Right hindlimb (tissue), 1 donor: ENCODE results near the gene EML1.

Experiments
- DNase-seq: peaks from one replicate; pipeline ENCODE4 v3.0.0-alpha.2; 2018

EML1 gene

GRCh38 chr14:99756796-99757195 lies 36.4 kb upstream of the EML1 start:
- peak; percentile 12 for DNase-seq

- peak; percentile 4 for DNase-seq
Observed at GRCh38 chr14:99757331-99758070, 35.7 kb upstream of the EML1 start.

- DNase-seq, result peak; percentile 78
Observed at GRCh38 chr14:99758121-99758821, 34.9 kb upstream of the EML1 start.

DNA sequence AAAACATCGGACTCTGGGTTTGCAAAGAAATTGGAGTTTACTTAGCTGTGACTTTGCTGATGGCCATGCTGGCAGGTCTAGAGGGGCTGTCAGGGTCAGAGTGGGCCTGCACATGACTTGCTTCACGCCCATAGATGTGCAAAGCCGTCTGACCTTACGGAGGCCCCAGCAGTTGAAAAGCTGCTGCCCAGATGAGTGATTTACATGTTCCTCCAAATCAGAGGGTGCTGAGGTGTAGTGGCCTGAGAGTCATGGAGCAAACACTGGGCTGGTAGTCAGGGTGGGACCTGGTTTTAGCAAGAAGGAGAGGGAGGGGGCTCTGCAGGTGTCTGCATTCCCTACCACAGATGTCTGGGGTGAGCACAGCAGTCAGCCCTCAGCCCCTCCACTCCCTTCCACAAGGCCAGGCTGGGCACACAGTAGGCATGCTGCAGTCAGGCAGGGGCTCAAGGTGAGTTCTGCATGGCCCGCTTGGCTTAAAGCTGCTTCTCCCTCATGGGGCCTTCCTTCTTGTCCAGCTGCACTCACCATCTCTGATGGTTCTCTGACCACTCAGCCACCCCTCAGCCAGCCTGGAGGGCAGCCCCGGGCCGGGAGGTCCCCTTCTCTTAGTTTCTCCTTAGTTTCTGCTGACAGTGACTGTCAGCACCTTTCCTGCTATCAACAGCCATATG lies 34.2 kb upstream of the EML1 start:
- DNase-seq, result peak; percentile 21

- DNase-seq, result no peak
Observed at GRCh38 chr14:99759546-99759925, 33.7 kb upstream of the EML1 start.

DNA sequence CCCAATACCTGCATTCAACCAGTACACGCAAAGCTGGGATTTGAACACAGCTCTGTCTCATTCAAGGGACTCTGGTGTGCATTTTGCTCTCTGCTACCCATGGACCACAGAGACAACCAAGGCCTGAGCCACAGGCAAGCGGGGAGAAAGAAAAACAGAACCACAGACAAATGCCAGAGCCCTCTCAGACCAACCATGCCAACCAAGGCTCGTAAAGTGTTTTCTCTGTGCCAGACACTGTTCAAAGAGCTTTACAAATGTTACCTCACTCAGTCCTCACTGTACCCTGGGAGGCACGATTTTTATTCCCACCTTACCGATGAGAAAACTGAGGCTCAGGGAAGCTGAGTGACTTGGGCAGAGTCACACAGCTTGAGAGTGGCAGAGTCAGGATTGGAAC lies 32.4 kb upstream of the EML1 start:
- peak; percentile 5 for DNase-seq

- peak; percentile 4 for DNase-seq
Observed at GRCh38 chr14:99762911-99763310, 30.3 kb upstream of the EML1 start.

GRCh38 chr14:99763527-99764221 lies 29.5 kb upstream of the EML1 start:
- DNase-seq, result peak; percentile 8

DNA sequence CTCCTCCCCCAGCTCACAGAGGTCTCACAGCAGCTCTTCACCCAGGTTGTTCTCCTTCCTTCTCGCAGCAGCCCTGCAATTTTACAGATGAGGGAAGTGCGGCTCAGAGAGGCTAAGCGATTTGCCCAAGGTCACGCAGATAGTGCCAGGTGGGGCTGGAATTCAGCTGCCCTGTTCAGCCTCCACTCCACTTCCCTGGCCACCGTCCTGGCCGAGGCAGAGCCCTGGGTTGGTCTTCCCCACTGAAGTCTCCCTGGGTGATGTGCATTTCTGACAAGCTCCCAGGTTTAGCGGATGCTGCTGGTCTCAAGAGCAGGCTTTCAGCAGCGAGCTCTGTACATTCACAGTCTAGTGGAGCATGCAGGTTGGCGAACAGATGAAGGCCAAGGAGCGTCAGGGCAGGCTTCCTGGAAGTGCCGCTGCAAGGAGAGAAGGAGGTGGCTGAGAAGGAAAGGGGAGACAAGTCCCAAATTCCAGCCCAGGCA lies 28.9 kb upstream of the EML1 start:
- peak; percentile 14 for DNase-seq

GRCh38 chr14:99768381-99768780 lies 24.8 kb upstream of the EML1 start:
- peak; percentile 48 for DNase-seq

- peak; percentile 10 for DNase-seq
Observed at GRCh38 chr14:99769123-99769522, 24.1 kb upstream of the EML1 start.

- DNase-seq, result peak; percentile 7
Observed at GRCh38 chr14:99769799-99770198, 23.4 kb upstream of the EML1 start.

- peak; percentile 23 for DNase-seq
Observed at GRCh38 chr14:99772371-99773283, 20.6 kb upstream of the EML1 start.

GRCh38 chr14:99773521-99774497 lies 19.4 kb upstream of the EML1 start:
- no peak for DNase-seq

GRCh38 chr14:99774556-99775307 lies 18.5 kb upstream of the EML1 start:
- peak; percentile 71 for DNase-seq

- DNase-seq, result no peak
Observed at GRCh38 chr14:99775351-99775750, 17.9 kb upstream of the EML1 start.

DNA sequence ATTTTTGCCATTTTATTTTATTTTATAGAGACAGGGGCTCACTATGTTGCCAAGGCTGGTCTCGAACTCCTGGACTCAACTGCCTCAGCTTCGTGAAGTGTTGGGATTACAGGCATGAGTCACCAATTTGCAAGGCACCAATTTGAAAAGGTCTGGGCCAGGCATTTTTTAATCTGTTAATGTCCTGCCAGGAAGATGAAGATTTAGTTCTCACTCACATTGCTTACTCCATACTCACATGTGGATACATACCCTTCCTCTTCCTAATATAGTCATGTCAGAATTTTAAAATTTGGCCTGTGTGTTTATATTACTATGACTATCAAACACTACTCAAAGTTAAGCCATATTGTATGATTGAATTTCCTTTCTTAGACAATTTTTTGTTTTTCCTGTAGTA lies 15.3 kb upstream of the EML1 start:
- DNase-seq, result no peak

GRCh38 chr14:99779751-99780150 lies 13.5 kb upstream of the EML1 start:
- no peak for DNase-seq

DNA sequence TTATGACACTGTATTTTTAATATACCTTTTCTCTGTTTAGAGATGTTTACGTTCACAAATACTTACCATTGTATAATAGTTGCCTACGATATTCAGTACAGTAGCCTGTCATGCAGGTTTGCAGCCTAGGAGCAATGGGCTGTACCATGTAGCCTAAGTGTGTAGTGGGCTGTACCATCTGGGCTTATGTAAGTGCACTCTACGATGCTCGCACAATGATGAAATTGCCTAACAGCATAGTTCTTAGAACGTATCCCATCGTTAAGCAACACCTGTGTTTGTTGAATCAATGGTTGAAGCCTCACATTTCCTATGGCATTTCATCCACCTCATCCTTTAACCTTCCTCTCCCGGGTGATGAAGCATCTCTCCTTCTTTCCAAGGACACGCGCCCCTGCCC lies 12.5 kb upstream of the EML1 start:
- no peak for DNase-seq

DNA sequence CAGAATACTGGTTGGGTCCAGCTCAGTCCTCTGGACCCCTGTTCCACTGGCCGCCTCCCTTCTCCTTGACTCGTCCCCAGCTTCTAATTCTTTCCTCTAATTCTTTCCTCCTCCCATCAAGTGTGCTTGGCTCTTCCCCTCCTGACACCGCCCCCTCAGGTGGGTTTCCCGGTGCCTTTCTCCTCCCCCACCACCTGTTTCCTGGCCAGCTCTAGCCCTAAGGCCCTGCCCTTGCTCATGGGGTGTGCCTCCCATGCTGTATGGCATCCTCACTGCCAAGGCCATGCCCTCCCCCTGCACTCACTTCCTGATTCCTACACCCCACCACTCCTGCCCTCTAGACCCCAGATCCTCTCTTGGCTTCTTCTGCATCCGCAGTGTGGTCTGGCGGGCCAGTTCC lies 12.1 kb upstream of the EML1 start:
- DNase-seq, result no peak
